Head of caudate nucleus (tissue), 42 donors: ENCODE results near the gene GJA4.
"Not testable (repeated sequence)": the region's sequence is repeated elsewhere in the genome, so short reads cannot be mapped to it uniquely, and the experiment has no call there.

Experiments used
- DNase-seq, 42 donors: peaks; one replicate each; pipeline versions ENCODE4 v3.0.0 to v3.0.0-alpha.2; 2020 to 2021; ENCODE audit warnings: mixed read lengths in 7 of 42
- intact Hi-C: fragments of 100-400 bp; cut with DNase I; formaldehyde crosslinking; loops from one replicate; pipeline ENCODE4 v1.15.0; 2022

The GJA4 gene

GRCh38 chr1:34785231-34785874 lies 7.4 kb upstream of the GJA4 start:
- intact Hi-C loops, result loop anchor here (5.0 kb wide), 1 partner anchor 82 kb away; no protein-coding TSS in a partner anchor
- peak in 1 of 42 donors; percentile 21 for DNase-seq

GRCh38 chr1:34785875-34786470 lies 6.8 kb upstream of the GJA4 start:
- DNase-seq, result no peak
- intact Hi-C loops, result loop anchor here (5.0 kb wide), 1 partner anchor 81 kb away; no protein-coding TSS in a partner anchor

- intact Hi-C loops, result loop anchor here (5.0 kb wide), 1 partner anchor 81 kb away; no protein-coding TSS in a partner anchor
- DNase-seq, result peak; percentile 65 to 93 (median 82)
These were observed 6.1 kb upstream of the GJA4 start for GRCh38 chr1:34786521-34787325.

GRCh38 chr1:34787461-34788420 lies 5.1 kb upstream of the GJA4 start:
- intact Hi-C loops, result loop anchor here (5.0 kb wide), 1 partner anchor 80 kb away; no protein-coding TSS in a partner anchor
- DNase-seq, result peak in 1 of 42 donors; percentile 11

- intact Hi-C loops, result no loop called here
- DNase-seq, result peak in 1 of 42 donors; percentile 39
These were observed 1.8 kb upstream of the GJA4 start for GRCh38 chr1:34790985-34791384.

- intact Hi-C loops, result no loop called here
- DNase-seq, result peak in 1 of 42 donors; percentile 29
These were observed 375 bp upstream of the GJA4 start for GRCh38 chr1:34792424-34792823.

GRCh38 chr1:34794001-34794789 lies 1.4 kb downstream of the GJA4 start:
- DNase-seq, result no peak
- intact Hi-C loops, result no loop called here

- intact Hi-C loops, result no loop called here
- no peak for DNase-seq
These were observed 2.0 kb downstream of the GJA4 start for GRCh38 chr1:34794790-34795180.

- intact Hi-C loops, result no loop called here
- no peak for DNase-seq
These were observed 3.1 kb downstream of the GJA4 start for GRCh38 chr1:34795916-34796315.

GRCh38 chr1:34796990-34797389 lies 4.2 kb downstream of the GJA4 start:
- intact Hi-C loops, result no loop called here
- no peak for DNase-seq

GRCh38 chr1:34800214-34800613 lies 7.4 kb downstream of the GJA4 start:
- DNase-seq, result no peak
- intact Hi-C loops, result no loop called here

GRCh38 chr1:34803770-34804169 lies 11.0 kb downstream of the GJA4 start:
- no peak for DNase-seq
- intact Hi-C loops, result no loop called here

- intact Hi-C loops, result no loop called here
- no peak for DNase-seq
These were observed 13.6 kb downstream of the GJA4 start for GRCh38 chr1:34806396-34806795.

- DNase-seq, result no peak
- intact Hi-C loops, result no loop called here
These were observed 15.4 kb downstream of the GJA4 start for GRCh38 chr1:34808051-34808810.

GRCh38 chr1:34810781-34811180 lies 18.0 kb downstream of the GJA4 start:
- not testable (repeated sequence) for DNase-seq

GRCh38 chr1:34816332-34816731 lies 23.5 kb downstream of the GJA4 start:
- intact Hi-C loops, result no loop called here

More at GRCh38 chr1:34810781-34811180, 18.0 kb downstream of the GJA4 start:
- intact Hi-C loops, result not testable (repeated sequence)

GRCh38 chr1:34816778-34817177 lies 24.0 kb downstream of the GJA4 start:
- no peak for DNase-seq
- intact Hi-C loops, result no loop called here

More at GRCh38 chr1:34816332-34816731, 23.5 kb downstream of the GJA4 start:
- no peak for DNase-seq
